NCI-H82 treated with DMSO at 0.1 percent for 48 hours (cell line): ENCODE data around the gene EPGN.
"Not testable (repeated sequence)": the region's sequence is repeated elsewhere in the genome, so short reads cannot be mapped to it uniquely, and the experiment has no call there.

ENCODE experiments used
- DNase-seq: peaks from one replicate; lab custom pipeline; 2025; ENCODE audit not compliant: unreplicated experiment; lab: John Stamatoyannopoulos, UW

Gene EPGN

DNA sequence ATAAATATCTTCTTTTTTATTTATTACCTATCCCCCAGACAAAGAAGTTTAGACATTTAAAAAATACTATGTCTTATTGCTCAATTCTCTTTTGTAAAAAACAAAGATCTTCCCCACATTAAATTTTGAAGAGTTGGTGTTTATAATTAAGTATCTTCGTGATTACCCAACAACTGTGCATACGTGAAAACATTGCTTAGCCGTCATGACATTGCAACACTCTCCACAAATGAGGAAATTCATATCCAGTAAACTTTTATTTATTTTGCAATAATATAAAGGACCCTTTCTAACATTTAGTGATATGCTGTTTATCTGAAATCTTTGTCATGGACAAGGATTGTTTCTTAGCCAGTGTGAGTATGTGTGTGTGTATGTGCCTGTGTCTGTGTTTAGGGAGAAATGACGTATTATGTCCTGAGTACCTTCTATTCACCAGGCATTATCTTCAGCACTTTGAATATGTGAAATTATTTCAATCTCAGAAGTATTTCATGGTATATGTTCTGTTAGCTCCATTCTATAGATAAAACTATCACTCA is 30.6 kb downstream of the EPGN start:
- DNase-seq = no peak

DNA sequence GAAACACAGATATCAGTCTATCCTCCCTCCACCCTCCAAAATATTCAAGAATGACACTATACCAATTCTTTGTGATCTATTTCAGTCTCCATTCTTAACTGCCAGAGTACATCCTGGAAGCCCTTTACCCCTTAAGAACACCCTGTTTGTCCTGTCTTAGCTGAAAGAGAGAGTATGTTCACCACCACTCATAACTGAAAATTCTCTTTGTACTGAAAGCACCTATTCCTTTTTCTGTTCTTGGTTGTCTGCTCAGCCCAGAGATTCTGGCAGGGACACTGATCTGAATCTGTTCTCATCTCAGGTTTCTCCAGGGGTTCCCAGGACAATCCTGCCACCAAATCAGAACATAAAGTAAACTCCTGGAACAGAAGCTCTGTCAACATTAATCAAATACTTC is 31.2 kb downstream of the EPGN start:
- DNase-seq = no peak

DNA sequence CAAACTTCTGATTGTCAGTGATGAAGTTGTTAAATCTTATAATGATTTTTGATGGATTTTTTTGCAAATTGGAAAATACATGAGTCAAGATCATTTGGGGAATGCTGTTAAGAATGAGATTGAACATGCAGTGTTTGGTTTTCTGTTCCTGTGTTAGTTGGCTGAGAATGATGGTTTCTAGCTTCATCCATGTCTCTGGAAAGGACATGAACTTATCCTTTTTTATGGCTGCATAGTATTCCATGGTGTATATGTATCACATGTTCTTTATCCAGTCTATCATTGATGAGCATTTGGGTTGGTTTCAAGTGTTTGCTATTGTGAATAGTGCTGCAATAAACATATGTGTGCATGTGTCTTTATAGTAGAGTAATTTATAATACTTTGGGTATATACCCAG is 32.2 kb downstream of the EPGN start:
- not testable (repeated sequence) for DNase-seq

DNA sequence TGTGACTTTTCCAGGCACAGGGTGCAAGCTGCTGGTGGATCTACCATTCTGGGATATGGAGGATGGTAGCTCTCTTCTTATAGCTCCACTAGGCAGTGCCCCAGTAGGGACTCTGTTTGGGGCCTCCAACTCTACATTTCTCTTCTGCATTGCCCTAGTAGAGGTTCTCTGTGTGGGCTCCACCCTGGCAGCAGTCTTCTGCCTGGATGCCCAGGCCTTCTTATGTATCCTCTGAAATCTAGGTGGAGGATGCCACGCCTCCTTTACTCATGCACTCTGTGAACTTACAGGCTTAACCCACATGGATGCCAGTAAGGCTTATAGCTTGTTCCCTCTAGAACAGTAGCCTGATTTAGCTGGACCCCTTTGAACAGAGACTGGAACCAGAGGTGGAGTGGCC is 35.8 kb downstream of the EPGN start:
- DNase-seq = no peak

DNA sequence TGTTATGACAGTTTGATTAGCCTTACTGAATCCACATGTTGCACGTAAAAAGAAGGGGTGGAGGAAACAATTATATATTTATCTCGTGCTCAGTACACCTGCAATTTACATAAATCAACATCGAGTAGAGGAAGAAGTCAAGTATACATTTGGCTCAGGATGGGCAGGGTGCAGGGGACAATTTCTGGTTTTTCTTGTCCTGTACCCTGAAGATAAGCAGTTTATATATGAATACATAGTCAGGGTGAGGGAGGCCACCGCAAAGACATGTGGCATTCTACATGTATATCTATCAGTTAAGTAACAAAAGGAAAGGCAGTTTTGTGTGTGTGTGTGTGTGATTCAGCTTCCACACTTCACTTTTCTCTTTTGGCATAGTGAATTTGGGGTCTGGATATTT is 45.6 kb downstream of the EPGN start:
- no peak for DNase-seq

DNA sequence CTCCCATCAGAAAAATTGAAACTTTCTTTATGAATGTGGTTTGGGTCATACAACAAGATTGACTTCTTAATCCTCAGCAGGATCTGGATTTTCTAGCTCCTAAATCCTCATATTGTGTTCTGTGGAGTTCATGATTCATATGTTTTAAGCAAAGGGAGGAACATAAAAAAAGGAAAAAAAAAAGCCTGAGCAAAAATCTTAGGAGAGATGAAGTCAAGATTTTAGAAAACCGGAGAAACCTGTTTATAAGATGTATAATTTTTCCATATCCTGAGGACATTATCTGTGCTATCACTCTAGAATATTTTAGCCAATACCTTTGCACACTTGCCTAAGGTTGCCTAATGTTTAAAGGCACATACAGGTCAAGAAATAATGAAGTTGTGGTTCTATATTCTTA is 49.7 kb downstream of the EPGN start:
- no peak for DNase-seq

DNA sequence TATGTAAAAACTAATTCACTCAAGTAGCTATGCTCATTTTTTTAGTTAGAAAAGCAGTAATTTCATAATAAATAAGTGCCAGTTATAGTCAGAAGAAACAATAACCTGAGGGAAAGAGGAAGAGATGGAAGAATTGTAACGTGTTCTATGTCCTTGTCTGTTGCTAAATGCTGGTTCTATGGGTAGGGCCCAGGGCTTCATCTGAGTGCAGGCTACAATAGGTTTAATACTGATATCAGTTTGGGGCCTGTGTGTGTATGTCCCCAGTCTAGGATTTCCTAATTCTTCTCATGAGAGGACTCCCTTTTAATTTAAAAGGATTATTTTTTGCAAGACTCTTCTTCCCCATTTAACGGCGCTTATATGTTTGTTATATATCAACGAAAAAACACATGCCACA is 53.4 kb downstream of the EPGN start:
- no peak for DNase-seq

DNA sequence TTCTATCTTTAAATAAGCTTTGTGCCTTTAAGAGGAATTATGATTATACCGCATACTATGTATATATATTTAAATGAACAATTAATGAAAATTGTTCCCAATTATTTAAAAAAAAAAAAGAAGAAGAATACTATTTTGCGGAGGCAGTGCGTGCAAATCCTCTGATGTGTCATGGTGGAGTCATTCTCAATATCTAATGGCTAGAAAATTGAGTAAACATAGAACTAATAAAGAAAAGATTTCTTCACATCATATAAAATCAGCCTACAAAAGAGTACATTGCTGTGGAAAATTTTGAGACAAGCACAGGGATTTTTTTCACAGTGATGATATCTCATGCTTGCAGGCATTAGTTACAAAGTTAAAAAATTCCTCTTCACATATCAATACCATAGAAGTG is 54.1 kb downstream of the EPGN start:
- no peak for DNase-seq

DNA sequence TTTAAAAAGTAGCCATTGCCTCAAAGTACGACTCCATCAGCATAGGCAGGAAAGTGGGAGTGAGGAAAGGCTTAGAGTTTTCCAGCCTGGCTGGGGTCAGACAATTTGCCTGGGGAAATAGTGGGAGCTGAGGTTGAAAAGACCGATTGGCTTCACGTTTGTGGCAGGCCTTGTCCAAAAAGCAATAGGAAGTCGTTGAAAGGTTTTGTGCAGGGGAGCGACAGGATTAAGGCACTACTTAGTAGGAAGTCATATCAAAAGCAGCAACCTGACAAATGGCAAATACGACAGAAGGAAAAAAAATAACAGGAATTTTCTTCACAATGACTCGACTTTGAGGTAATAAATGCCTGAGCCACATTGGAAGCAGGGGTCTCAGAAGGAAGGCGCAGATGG is 56.0 kb downstream of the EPGN start:
- no peak for DNase-seq

DNA sequence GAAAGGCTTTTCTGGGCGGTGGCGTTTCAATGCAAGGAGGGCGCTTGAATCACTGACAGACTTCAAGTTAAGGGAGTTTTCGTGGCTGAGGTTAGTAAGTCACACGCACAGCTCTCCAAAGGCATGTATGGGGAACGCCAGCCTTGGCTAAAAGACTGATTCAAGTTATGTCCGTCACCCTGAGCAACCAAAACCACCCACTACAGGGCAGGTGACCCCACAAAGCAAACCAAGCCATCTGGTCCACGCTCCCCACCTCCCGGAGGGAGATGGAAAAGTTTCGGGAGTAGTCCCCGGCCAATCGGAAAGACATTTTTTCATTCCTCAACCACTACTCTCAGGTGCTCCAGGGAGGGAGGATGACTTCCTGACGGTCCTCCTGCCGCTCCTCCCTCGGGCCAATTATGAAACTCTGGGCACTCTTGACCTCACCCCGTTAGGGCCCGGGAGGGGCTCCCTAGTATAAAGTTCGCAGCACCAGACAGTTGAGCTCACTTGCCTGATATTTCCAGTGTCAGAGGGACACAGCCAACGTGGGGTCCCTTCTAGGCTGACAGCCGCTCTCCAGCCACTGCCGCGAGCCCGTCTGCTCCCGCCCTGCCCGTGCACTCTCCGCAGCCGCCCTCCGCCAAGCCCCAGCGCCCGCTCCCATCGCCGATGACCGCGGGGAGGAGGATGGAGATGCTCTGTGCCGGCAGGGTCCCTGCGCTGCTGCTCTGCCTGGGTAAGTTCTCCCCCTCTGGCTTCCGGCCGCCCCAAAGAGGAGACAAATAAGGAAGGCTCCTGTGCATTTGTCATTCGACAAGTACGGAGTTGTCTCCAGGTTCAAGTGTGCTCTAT is 56.6 kb downstream of the EPGN start, which contains the start of gene EREG:
Gene EREG (plus strand): TSS at position 494 of the 840 bp plus-strand sequence. CDS start 164 bp downstream, at position 658.
- no peak for DNase-seq

DNA sequence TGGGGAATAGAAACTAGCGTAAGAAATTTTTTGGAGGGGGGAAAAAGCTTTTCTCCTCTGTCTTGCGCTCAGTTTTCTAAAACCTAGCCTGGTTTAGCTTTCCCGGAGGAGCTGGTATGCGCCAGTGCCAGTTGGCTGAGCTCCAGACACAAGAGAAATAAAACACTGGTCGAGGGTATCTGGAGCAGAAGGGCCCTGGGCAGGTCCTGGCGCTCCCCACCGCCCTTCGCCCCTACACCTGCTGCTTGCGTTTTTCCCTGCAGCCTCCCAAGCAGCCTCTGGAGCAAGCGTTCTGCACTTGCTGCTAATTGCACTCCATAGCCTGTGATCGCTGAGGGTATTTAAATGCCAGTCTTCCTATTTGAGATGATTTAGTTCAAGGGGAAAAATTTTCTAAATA is 57.5 kb downstream of the EPGN start:
- no peak for DNase-seq
